Measurements from ENCODE around the gene KIF15.

GRCh38 chr3:44832965-44833364 is 71.4 kb downstream of the KIF15 start:
- TF ChIP-seq, protein P1, sequence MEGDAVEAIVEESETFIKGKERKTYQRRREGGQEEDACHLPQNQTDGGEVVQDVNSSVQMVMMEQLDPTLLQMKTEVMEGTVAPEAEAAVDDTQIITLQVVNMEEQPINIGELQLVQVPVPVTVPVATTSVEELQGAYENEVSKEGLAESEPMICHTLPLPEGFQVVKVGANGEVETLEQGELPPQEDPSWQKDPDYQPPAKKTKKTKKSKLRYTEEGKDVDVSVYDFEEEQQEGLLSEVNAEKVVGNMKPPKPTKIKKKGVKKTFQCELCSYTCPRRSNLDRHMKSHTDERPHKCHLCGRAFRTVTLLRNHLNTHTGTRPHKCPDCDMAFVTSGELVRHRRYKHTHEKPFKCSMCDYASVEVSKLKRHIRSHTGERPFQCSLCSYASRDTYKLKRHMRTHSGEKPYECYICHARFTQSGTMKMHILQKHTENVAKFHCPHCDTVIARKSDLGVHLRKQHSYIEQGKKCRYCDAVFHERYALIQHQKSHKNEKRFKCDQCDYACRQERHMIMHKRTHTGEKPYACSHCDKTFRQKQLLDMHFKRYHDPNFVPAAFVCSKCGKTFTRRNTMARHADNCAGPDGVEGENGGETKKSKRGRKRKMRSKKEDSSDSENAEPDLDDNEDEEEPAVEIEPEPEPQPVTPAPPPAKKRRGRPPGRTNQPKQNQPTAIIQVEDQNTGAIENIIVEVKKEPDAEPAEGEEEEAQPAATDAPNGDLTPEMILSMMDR (optimal IDR thresholded peaks at IDR 0.05 in 1 of 3, IDR thresholded peaks at IDR 0.05 in 1 of 3, conservative IDR thresholded peaks at IDR 0.05 in 1 of 3; ENCODE audit: extremely low read depth in 1 of 3, insufficient read depth in 2 of 3, low read length in 3 of 3), result no peak
- no peak for TF ChIP-seq EZH2 (IDR thresholded peaks at IDR 0.05; ENCODE audit: low read length)
